Measurements from ENCODE around the gene TBX4.

- no peak for TF ChIP-seq POU6F1 (CRISPR knock-in tag; IDR thresholded peaks at IDR 0.05; ENCODE audit: borderline replicate concordance, low read depth)
- TF ChIP-seq OSR1 (CRISPR knock-in tag; IDR thresholded peaks at IDR 0.05), result no peak
- TF ChIP-seq CSRNP3 (CRISPR knock-in tag; IDR thresholded peaks at IDR 0.05), result no peak
- no peak for TF ChIP-seq TCF4 (CRISPR knock-in tag; IDR thresholded peaks at IDR 0.05; ENCODE audit: borderline replicate concordance)
- no peak for TF ChIP-seq SNAI2 (CRISPR knock-in tag; IDR thresholded peaks at IDR 0.05)
- no peak for TF ChIP-seq CSDC2 (CRISPR knock-in tag; IDR thresholded peaks at IDR 0.05)
Measured at GRCh38 chr17:61443475-61443882, 8.7 kb upstream of the TBX4 start.
